BE2C (cell line): ENCODE measurements around the gene BIRC6.

Experiments
- DNase-seq: peaks from one replicate; pipeline ENCODE4 v3.0.0-alpha.2; 2020
- H3K27me3 ChIP-seq: fragments of 250-450 bp; sonication (Bioruptor Pico); 2 replicates; pipeline ENCODE4 v1.5.1; 2020; ENCODE audit warnings: mild to moderate bottlenecking
- H3K36me3 ChIP-seq: fragments of 250-450 bp; sonication (Bioruptor Pico); 2 replicates; pipeline ENCODE4 v1.5.1; 2020; ENCODE audit warnings: mild to moderate bottlenecking
- H3K4me1 ChIP-seq: fragments of 250-450 bp; sonication (Bioruptor Pico); 2 replicates; pipeline ENCODE4 v1.5.1; 2020
- H3K4me3 ChIP-seq: 2 replicates; pipeline ENCODE4 v1.5.1; 2011; ENCODE audit warnings: low read depth, low read length
- H3K9me3 ChIP-seq: fragments of 250-450 bp; sonication (Bioruptor Pico); 2 replicates; pipeline ENCODE4 v1.5.1; 2020
- CTCF ChIP-seq: IDR thresholded peaks from 2 replicates; pipeline ENCODE4 v1.5.1; 2012; ENCODE audit warnings: mild to moderate bottlenecking, low read depth, low read length

Gene BIRC6

GRCh38 chr2:32377928-32378327 is 21.1 kb downstream of the BIRC6 start:
- TF ChIP-seq CTCF, result no peak
- Histone ChIP-seq H3K4me1 (no peaks in the 10 kb centered on the region; the same call in 1 of the 2 replicates), H3K27me3 (no peaks in the 10 kb centered on the region), H3K36me3 (peaks cover 15% of the 10 kb centered on the region), H3K4me3 (no peak overlapping the region), H3K9me3 (no peaks in the 10 kb centered on the region; the same call in 1 of the 2 replicates)
- DNase-seq, result no peak

GRCh38 chr2:32379352-32379751 is 22.5 kb downstream of the BIRC6 start:
- peaks cover 27% of the 10 kb centered on the region for H3K36me3 ChIP-seq
- H3K27me3 ChIP-seq, result no peaks in the 10 kb centered on the region
- H3K9me3 ChIP-seq, result no peaks in the 10 kb centered on the region; the same call in 1 of the 2 replicates
- no peak for DNase-seq
- H3K4me1 ChIP-seq, result no peaks in the 10 kb centered on the region; the same call in 1 of the 2 replicates
- H3K4me3 ChIP-seq, result no peak overlapping the region
- no peak for TF ChIP-seq CTCF

GRCh38 chr2:32383858-32384257 is 27.0 kb downstream of the BIRC6 start:
- Histone ChIP-seq H3K4me3 (no peak overlapping the region), H3K9me3 (no peaks in the 10 kb centered on the region), H3K27me3 (no peaks in the 10 kb centered on the region), H3K4me1 (no peaks in the 10 kb centered on the region), H3K36me3 (peaks cover 49% of the 10 kb centered on the region)
- TF ChIP-seq CTCF, result no peak
- DNase-seq, result no peak

GRCh38 chr2:32384529-32384928 is 27.7 kb downstream of the BIRC6 start:
- Histone ChIP-seq H3K27me3 (no peaks in the 10 kb centered on the region), H3K9me3 (no peaks in the 10 kb centered on the region), H3K4me3 (no peak overlapping the region), H3K4me1 (no peaks in the 10 kb centered on the region), H3K36me3 (peaks cover 53% of the 10 kb centered on the region)
- TF ChIP-seq CTCF, result no peak
- DNase-seq, result no peak

GRCh38 chr2:32386739-32387138 is 29.9 kb downstream of the BIRC6 start:
- DNase-seq, result no peak
- Histone ChIP-seq H3K36me3 (peaks cover 67% of the 10 kb centered on the region), H3K4me1 (no peaks in the 10 kb centered on the region), H3K9me3 (no peaks in the 10 kb centered on the region), H3K4me3 (no peak overlapping the region), H3K27me3 (no peaks in the 10 kb centered on the region)
- TF ChIP-seq CTCF, result no peak

- H3K27me3 ChIP-seq, result no peaks in the 10 kb centered on the region; the same call in 1 of the 2 replicates
- no peak for DNase-seq
- peaks cover 52% of the 10 kb centered on the region for H3K36me3 ChIP-seq
- no peaks in the 10 kb centered on the region for H3K9me3 ChIP-seq
- H3K4me1 ChIP-seq, result no peaks in the 10 kb centered on the region
- H3K4me3 ChIP-seq, result no peak overlapping the region
- TF ChIP-seq CTCF, result no peak
These were observed 42.4 kb downstream of the BIRC6 start for GRCh38 chr2:32399221-32399620.
